Measurements from ENCODE around the gene NOS1AP.

GRCh38 chr1:162314206-162314605 is 244.7 kb downstream of the NOS1AP start:
- TF ChIP-seq CTCF (IDR thresholded peaks at IDR 0.05) (no peak), NFIC (IDR thresholded peaks at IDR 0.05; ENCODE audit: borderline replicate concordance) (no peak), GABPA (IDR thresholded peaks at IDR 0.05; ENCODE audit: low read depth) (no peak)

Data from SK-N-SH (cell line).